Colonic mucosa (tissue), 4 donors: ENCODE measurements around the gene KCNB1. TPM values are rescaled to one million over a fixed set of nuclear protein-coding genes. Genes with fewer than 3 reads are reported as not detected.
A peak's percentile ranks its signal among the peaks of the same experiment; 100 is the strongest.

ENCODE experiments used
- DNase-seq: peaks from one replicate; pipeline ENCODE4 v3.0.0-alpha.2; 2020
- H3K27ac ChIP-seq: fragments of 200-600 bp; one replicate; pipeline ENCODE4 v1.8.0; 2021
- H3K27me3 ChIP-seq: fragments of 200-600 bp; one replicate; pipeline ENCODE4 v1.8.0; 2021
- H3K36me3 ChIP-seq: fragments of 200-600 bp; one replicate; pipeline ENCODE4 v1.8.0; 2021
- H3K4me1 ChIP-seq: fragments of 200-600 bp; one replicate; pipeline ENCODE4 v1.8.0; 2021; ENCODE audit warnings: mild to moderate bottlenecking
- H3K4me3 ChIP-seq: fragments of 200-600 bp; one replicate; pipeline ENCODE4 v1.8.0; 2021
- H3K9ac ChIP-seq, 2 donors: one replicate each; pipeline ENCODE4 v1.7.0; 2013; ENCODE audit warnings: control low read depth in 2 of 2, low read depth in 2 of 2, low read length in 2 of 2
- H3K9me3 ChIP-seq: fragments of 200-600 bp; one replicate; pipeline ENCODE4 v1.8.0; 2021
- CTCF ChIP-seq: fragments of 200-600 bp; IDR thresholded peaks from one replicate; pipeline ENCODE4 v1.8.0; 2022; ENCODE audit warnings: antibody characterized with exemption, mild to moderate bottlenecking
- intact Hi-C: fragments of 100-400 bp; cut with DNase I; formaldehyde crosslinking; loops from one replicate; pipeline ENCODE4 v1.14.1; 2022
- total RNA-seq, 2 donors: library from RNA; stranded (reverse); fragmentation: NEBNext Ultra II Directional in 1 of 2; extraction: Animal tissue kit (Norgen Biotek cat#: 25700) in 1 of 2; gene quantifications; one replicate each; pipeline ENCODE4 v1.2.1, GENCODE V29; 2021
- donor health status: healthy.
- donor health status: DM: no; HTN: no; CAD: no.
- donor health status: DM: no; HTN: no; CAD: no.

The KCNB1 gene
- total RNA-seq, 2 donors from 2014 or later = 0.37 to 1.9 TPM

DNA sequence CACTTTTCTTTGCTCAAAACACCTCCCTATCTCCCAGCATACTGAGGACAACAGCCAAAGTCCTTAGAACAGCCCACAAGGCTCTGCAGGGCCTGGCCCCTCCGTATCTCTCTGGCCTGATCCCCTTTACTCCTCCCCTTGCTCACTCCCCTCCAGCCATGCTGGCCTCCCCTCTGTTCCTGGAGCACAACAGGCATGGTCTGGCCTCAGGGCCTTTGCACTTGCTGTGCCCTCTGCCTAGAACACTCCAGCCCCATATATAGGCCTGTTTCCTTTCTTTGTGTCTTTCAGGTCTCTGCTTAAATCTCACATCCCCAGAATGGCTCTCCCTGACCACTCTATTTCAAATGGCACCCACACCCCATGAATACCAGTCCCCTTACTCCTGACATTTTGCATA is 62.7 kb downstream of the KCNB1 start:
- Histone ChIP-seq H3K36me3 (no peaks in the 10 kb centered on the region), H3K9me3 (no peaks in the 10 kb centered on the region), H3K4me1 (no peaks in the 10 kb centered on the region), H3K27me3 (no peaks in the 10 kb centered on the region), H3K27ac (peak overlapping the region; percentile 23), H3K9ac (no peak overlapping the region), H3K4me3 (no peak overlapping the region)
- DNase-seq = no peak
- intact Hi-C loops = no loop called here
- no peak for TF ChIP-seq CTCF

DNA sequence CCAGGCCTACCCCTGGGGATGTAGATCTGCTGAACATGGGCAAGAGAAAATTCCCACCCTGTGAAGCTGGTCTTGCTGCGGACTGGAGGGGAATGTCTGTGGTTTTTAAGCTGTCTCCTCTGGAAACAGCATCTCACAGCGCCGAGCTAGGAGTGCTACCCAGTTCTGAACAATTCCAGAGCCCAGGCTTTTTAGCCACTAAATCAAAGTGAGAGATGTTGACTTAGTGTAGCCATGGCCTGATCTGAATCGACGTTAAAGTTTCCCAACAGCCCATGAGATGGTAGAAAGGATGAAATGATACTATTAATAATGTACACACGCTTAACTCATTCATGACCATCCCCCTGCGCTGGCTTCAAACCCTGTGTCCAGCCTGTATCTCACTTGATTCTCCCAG is 63.7 kb downstream of the KCNB1 start:
- intact Hi-C loops = no loop called here
- DNase-seq = no peak
- Histone ChIP-seq H3K27ac (no peak overlapping the region), H3K4me1 (no peaks in the 10 kb centered on the region), H3K4me3 (no peak overlapping the region), H3K9me3 (no peaks in the 10 kb centered on the region), H3K9ac (no peak overlapping the region), H3K36me3 (no peaks in the 10 kb centered on the region), H3K27me3 (no peaks in the 10 kb centered on the region)
- TF ChIP-seq CTCF = no peak

DNA sequence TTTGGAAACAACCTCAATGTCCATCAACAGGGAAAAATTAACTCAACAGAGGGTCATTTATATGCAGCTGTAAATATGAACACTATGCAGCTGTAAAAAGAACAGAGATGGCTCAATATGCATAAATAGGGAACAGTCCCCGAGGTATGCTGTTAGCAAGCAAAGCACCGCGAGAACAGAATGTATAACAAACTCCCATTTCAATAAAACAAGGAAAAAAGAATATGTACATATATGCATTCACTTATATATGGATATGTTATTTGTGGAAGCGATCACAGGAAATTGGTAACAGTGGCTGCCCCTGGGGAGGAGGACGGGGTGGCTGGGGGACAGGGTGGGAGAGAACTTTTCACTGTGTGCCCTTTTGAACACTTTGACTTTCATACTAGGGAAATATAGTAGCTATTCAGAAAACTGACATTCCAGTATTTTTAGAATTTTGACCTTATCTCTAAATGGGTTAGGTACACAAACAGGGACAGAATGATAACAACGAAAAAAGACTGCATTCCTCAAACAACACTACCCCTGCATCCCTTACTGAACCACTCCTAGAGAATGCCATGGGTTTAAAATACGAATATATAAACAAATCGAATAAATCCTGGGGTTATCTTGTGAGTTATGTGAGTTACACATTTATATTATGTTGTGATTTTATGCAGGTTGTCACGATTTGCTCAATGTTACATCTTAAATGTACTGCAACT is 64.5 kb downstream of the KCNB1 start:
- intact Hi-C loops = no loop called here
- no peak overlapping the region for H3K9ac ChIP-seq
- DNase-seq = no peak
- H3K27me3 ChIP-seq = no peaks in the 10 kb centered on the region
- no peaks in the 10 kb centered on the region for H3K36me3 ChIP-seq
- no peak overlapping the region for H3K4me3 ChIP-seq
- no peak overlapping the region for H3K27ac ChIP-seq
- TF ChIP-seq CTCF = no peak
- no peaks in the 10 kb centered on the region for H3K4me1 ChIP-seq
- no peaks in the 10 kb centered on the region for H3K9me3 ChIP-seq

DNA sequence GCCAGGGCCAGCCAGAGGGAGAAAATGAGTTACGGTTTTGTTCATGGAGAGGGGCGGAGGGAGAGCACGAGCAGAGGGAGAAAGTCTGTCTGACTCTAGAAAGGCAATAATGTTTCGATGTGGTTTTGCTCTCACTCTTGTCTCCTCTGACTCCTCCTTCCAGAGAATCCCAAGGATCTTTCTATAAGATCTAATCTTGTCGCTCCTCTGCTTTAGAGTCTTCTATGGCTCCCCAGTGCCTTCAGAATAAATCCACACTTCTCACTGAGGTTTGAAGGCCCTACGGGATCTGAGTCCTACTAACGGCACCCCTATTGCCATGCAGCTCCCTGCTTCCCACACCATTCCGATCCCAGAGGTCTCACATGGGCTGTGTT is 66.8 kb downstream of the KCNB1 start:
- Histone ChIP-seq H3K9me3 (no peaks in the 10 kb centered on the region), H3K4me3 (no peak overlapping the region), H3K27me3 (no peaks in the 10 kb centered on the region), H3K36me3 (no peaks in the 10 kb centered on the region), H3K27ac (no peak overlapping the region), H3K9ac (no peak overlapping the region), H3K4me1 (no peaks in the 10 kb centered on the region)
- no peak for DNase-seq
- intact Hi-C loops = no loop called here
- no peak for TF ChIP-seq CTCF

GRCh38 chr20:49415005-49415667 is 67.3 kb downstream of the KCNB1 start:
- H3K36me3 ChIP-seq = no peaks in the 10 kb centered on the region
- H3K4me1 ChIP-seq = no peaks in the 10 kb centered on the region
- H3K4me3 ChIP-seq = no peak overlapping the region
- no peak overlapping the region for H3K27ac ChIP-seq
- intact Hi-C loops = no loop called here
- no peak overlapping the region for H3K9ac ChIP-seq
- no peak for DNase-seq
- no peak for TF ChIP-seq CTCF
- H3K9me3 ChIP-seq = no peaks in the 10 kb centered on the region
- H3K27me3 ChIP-seq = no peaks in the 10 kb centered on the region
